Adrenal gland (tissue), 5 donors: ENCODE results near the gene SH3D19.

Experiments used
- POLR2A ChIP-seq, 2 donors: fragments of 450-650 bp; IDR thresholded peaks; one replicate each; pipeline ENCODE4 v1.6.1; 2017; ENCODE audit warnings: antibody characterized with exemption in 2 of 2, mild to moderate bottlenecking in 2 of 2, moderate library complexity in 1 of 2
- TF ChIP-seq, protein P1 (sequence below), 6 experiments: fragments of 450-650 bp in 4 of 6; fragments of 200-600 bp in 2 of 6; sonication (generic) in 1 of 6; IDR thresholded peaks; 1 replicate in 5 of 6; 2 replicates in 1 of 6; pipeline versions ENCODE4 v1.5.1 to v1.8.0; 2016 to 2021; ENCODE audit warnings: antibody characterized with exemption in 6 of 6, mild to moderate bottlenecking in 2 of 6, moderate library complexity in 1 of 6
- donor health status: DM: no; HTN: no; CAD: no.

DNA sequence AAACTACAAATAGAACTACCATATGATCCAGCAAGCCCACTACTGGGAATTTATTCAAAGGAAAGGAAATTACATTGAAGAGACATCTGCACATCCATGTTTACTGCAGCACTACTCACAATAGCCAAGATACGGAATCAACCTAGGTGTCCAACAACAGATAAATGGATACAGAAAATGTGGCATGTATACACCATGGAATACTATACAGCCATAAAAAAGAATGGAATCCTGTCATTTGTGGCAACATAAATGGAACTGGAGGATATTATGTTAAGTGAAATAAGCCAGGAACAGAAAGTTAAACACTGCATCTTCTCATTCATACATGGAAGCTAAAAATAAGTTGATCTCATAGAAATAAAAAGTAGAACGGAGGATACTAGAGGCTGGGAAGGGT is 167.9 kb downstream of the SH3D19 start:
- TF ChIP-seq POLR2A (IDR thresholded peaks at IDR 0.05): no peak
- TF ChIP-seq, protein P1, sequence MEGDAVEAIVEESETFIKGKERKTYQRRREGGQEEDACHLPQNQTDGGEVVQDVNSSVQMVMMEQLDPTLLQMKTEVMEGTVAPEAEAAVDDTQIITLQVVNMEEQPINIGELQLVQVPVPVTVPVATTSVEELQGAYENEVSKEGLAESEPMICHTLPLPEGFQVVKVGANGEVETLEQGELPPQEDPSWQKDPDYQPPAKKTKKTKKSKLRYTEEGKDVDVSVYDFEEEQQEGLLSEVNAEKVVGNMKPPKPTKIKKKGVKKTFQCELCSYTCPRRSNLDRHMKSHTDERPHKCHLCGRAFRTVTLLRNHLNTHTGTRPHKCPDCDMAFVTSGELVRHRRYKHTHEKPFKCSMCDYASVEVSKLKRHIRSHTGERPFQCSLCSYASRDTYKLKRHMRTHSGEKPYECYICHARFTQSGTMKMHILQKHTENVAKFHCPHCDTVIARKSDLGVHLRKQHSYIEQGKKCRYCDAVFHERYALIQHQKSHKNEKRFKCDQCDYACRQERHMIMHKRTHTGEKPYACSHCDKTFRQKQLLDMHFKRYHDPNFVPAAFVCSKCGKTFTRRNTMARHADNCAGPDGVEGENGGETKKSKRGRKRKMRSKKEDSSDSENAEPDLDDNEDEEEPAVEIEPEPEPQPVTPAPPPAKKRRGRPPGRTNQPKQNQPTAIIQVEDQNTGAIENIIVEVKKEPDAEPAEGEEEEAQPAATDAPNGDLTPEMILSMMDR (IDR thresholded peaks at IDR 0.05): no peak
